ENCODE results near the gene TBC1D14.

TBC1D14 gene

DNA sequence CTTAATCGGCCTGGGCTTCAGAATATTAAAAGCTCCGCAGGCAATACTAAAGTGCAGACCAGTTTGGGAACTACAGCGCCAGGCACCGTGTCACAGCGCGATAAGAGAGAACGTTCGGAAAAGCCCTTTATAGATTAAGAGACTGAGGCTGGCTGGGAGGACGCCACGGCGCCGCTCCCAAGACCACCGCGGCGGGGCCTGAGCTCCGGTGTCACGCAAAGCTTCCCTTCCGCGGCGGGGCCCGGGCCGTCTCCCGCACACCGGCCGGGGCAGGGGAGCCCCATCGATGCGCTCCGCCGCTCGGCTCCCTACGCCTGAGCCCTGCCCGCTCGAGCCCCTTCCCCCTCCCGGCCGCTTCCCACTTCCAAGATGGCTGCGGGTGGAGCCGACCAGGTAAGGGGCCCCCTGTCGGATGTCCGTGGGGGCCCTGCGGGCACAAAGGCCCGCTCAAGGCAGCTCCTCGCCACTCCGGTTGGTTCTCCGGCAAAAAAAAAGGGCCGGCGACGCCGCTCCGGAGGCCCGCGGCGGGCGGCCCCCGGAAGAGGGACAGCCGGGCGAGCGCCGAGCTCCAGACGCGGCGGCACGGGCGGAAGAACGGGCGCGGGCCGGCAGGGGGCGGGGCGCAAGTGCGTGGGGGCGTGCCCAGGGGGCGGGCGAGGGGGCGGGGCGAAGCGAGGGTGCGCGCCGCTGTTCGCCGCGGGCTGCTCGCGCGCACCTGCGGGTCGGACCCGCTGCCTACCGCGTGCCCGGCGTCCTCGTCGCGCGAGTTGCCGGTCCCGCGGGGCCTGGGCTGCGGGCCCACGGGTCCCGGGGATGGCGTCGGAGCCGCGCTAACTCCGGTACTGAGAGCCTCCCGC, at the start of gene TBC1D14:
TSS of gene TBC1D14 (plus strand) at position 714 of the 857 bp plus-strand sequence. CDS start 13,564 bp downstream, outside the sequence.
- Histone ChIP-seq H3K27me3 (ENCODE audit: insufficient read depth, low read length) (no peaks in the 10 kb centered on the region), H3K4me1 (ENCODE audit: insufficient read depth, low read length) (peaks cover 23% of the 10 kb centered on the region), H3K36me3 (ENCODE audit: insufficient read depth, low read length) (no peaks in the 10 kb centered on the region), H2AFZ (ENCODE audit: low read depth, low read length) (peak within 1 kb of the TSS; percentile 57), H3K4me3 (ENCODE audit: low read length) (peak within 1 kb of the TSS; percentile 86), H3K9me3 (ENCODE audit: low read length) (no peaks in the 10 kb centered on the region)

GRCh38 chr4:6868386-6868785, 41.2 kb upstream of the TBC1D14 start:
- Histone ChIP-seq H3K4me1 (ENCODE audit: insufficient read depth, low read length) (peaks cover 2% of the 10 kb centered on the region), H2AFZ (ENCODE audit: low read depth, low read length) (no peak overlapping the region), H3K27me3 (ENCODE audit: insufficient read depth, low read length) (no peaks in the 10 kb centered on the region), H3K36me3 (ENCODE audit: insufficient read depth, low read length) (peaks cover 58% of the 10 kb centered on the region), H3K9me3 (ENCODE audit: low read length) (peaks cover 2% of the 10 kb centered on the region), H3K4me3 (ENCODE audit: low read length) (no peak overlapping the region)

- Histone ChIP-seq H3K9me3 (ENCODE audit: low read length) (peaks cover 2% of the 10 kb centered on the region), H3K36me3 (ENCODE audit: insufficient read depth, low read length) (peaks cover 59% of the 10 kb centered on the region), H3K27me3 (ENCODE audit: insufficient read depth, low read length) (no peaks in the 10 kb centered on the region), H3K4me3 (ENCODE audit: low read length) (no peak overlapping the region), H2AFZ (ENCODE audit: low read depth, low read length) (no peak overlapping the region), H3K4me1 (ENCODE audit: insufficient read depth, low read length) (peaks cover 2% of the 10 kb centered on the region)
Observed at GRCh38 chr4:6869944-6870343, 39.7 kb upstream of the TBC1D14 start.

GRCh38 chr4:6873291-6873690, 36.3 kb upstream of the TBC1D14 start:
- H3K27me3 ChIP-seq (ENCODE audit: insufficient read depth, low read length) = no peaks in the 10 kb centered on the region
- no peak overlapping the region for H3K4me3 ChIP-seq (ENCODE audit: low read length)

GRCh38 chr4:6873792-6874461, 35.7 kb upstream of the TBC1D14 start:
- Histone ChIP-seq H3K36me3 (ENCODE audit: insufficient read depth, low read length) (peaks cover 69% of the 10 kb centered on the region), H3K4me3 (ENCODE audit: low read length) (no peak overlapping the region), H3K27me3 (ENCODE audit: insufficient read depth, low read length) (no peaks in the 10 kb centered on the region), H3K4me1 (ENCODE audit: insufficient read depth, low read length) (no peaks in the 10 kb centered on the region), H3K9me3 (ENCODE audit: low read length) (no peaks in the 10 kb centered on the region), H2AFZ (ENCODE audit: low read depth, low read length) (no peak overlapping the region)

More at GRCh38 chr4:6873291-6873690, 36.3 kb upstream of the TBC1D14 start:
- H3K4me1 ChIP-seq (ENCODE audit: insufficient read depth, low read length) = no peaks in the 10 kb centered on the region
- H3K36me3 ChIP-seq (ENCODE audit: insufficient read depth, low read length) = peaks cover 63% of the 10 kb centered on the region
- no peak overlapping the region for H2AFZ ChIP-seq (ENCODE audit: low read depth, low read length)
- H3K9me3 ChIP-seq (ENCODE audit: low read length) = no peaks in the 10 kb centered on the region

- H3K36me3 ChIP-seq (ENCODE audit: insufficient read depth, low read length) = peaks cover 75% of the 10 kb centered on the region
- H3K27me3 ChIP-seq (ENCODE audit: insufficient read depth, low read length) = no peaks in the 10 kb centered on the region
- no peak overlapping the region for H2AFZ ChIP-seq (ENCODE audit: low read depth, low read length)
- H3K4me1 ChIP-seq (ENCODE audit: insufficient read depth, low read length) = no peaks in the 10 kb centered on the region
- no peaks in the 10 kb centered on the region for H3K9me3 ChIP-seq (ENCODE audit: low read length)
- H3K4me3 ChIP-seq (ENCODE audit: low read length) = no peak overlapping the region
Observed at GRCh38 chr4:6874981-6875380, 34.6 kb upstream of the TBC1D14 start.

GRCh38 chr4:6875431-6875831, 34.2 kb upstream of the TBC1D14 start:
- Histone ChIP-seq H3K4me1 (ENCODE audit: insufficient read depth, low read length) (no peaks in the 10 kb centered on the region), H2AFZ (ENCODE audit: low read depth, low read length) (no peak overlapping the region), H3K27me3 (ENCODE audit: insufficient read depth, low read length) (no peaks in the 10 kb centered on the region), H3K9me3 (ENCODE audit: low read length) (no peaks in the 10 kb centered on the region), H3K36me3 (ENCODE audit: insufficient read depth, low read length) (peaks cover 76% of the 10 kb centered on the region), H3K4me3 (ENCODE audit: low read length) (no peak overlapping the region)

DNA sequence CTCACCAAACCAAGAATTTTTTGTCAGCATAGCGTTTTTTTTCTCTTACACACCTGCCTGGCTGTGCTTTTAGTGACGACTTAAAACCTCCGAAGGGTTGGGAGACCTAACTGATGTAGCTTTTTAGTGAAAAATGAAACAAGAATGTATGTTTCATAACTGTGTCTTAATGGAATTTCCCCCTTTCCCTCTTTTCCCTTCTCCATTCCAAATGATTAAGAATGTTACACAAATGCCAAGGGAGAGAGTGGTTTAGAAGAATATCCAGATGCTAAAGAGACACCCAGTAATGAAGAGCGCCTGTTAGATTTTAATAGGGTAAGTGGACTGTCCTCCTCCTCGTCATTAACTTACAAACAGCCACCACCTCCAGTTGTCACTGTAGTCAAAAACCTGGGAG, 33.2 kb upstream of the TBC1D14 start:
- H3K27me3 ChIP-seq (ENCODE audit: insufficient read depth, low read length) = no peaks in the 10 kb centered on the region
- H3K4me1 ChIP-seq (ENCODE audit: insufficient read depth, low read length) = no peaks in the 10 kb centered on the region
- H3K4me3 ChIP-seq (ENCODE audit: low read length) = no peak overlapping the region
- peaks cover 85% of the 10 kb centered on the region for H3K36me3 ChIP-seq (ENCODE audit: insufficient read depth, low read length)
- H3K9me3 ChIP-seq (ENCODE audit: low read length) = no peaks in the 10 kb centered on the region
- no peak overlapping the region for H2AFZ ChIP-seq (ENCODE audit: low read depth, low read length)

- H2AFZ ChIP-seq (ENCODE audit: low read depth, low read length) = no peak overlapping the region
- H3K4me3 ChIP-seq (ENCODE audit: low read length) = no peak overlapping the region
- no peaks in the 10 kb centered on the region for H3K4me1 ChIP-seq (ENCODE audit: insufficient read depth, low read length)
- H3K27me3 ChIP-seq (ENCODE audit: insufficient read depth, low read length) = no peaks in the 10 kb centered on the region
- H3K36me3 ChIP-seq (ENCODE audit: insufficient read depth, low read length) = peaks cover 86% of the 10 kb centered on the region
- H3K9me3 ChIP-seq (ENCODE audit: low read length) = no peaks in the 10 kb centered on the region
Observed at GRCh38 chr4:6877067-6877466, 32.6 kb upstream of the TBC1D14 start.

DNA sequence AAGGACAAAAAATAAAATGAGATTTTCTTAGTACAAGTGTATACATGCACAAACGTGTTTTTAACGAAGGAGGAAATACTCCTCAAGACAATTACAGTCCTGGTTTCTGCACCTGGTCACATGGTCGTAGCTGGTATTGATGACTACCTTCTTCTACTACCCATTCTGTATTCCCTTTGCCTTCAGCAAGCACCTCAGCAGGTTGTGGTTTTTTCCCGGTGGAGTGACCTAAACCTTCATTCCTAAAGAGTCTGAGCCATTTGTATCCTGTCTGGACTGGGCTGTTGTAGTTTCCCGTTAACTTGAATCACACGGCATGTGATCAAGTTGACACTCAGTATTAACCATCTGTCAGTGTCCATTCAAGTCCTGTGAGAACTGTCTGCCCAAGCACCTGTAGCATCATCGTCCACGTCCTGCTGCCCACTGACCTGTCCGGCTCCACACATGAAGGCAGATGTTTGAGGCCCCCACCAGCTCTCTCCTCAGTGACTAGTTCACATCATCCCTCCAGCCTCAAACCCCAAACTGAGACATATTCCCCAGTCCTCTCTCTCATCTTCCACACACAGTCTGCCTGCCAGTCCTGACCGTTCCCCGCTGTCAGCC, 31.1 kb upstream of the TBC1D14 start:
- peaks cover 90% of the 10 kb centered on the region for H3K36me3 ChIP-seq (ENCODE audit: insufficient read depth, low read length)
- no peaks in the 10 kb centered on the region for H3K4me1 ChIP-seq (ENCODE audit: insufficient read depth, low read length)
- H3K4me3 ChIP-seq (ENCODE audit: low read length) = no peak overlapping the region

DNA sequence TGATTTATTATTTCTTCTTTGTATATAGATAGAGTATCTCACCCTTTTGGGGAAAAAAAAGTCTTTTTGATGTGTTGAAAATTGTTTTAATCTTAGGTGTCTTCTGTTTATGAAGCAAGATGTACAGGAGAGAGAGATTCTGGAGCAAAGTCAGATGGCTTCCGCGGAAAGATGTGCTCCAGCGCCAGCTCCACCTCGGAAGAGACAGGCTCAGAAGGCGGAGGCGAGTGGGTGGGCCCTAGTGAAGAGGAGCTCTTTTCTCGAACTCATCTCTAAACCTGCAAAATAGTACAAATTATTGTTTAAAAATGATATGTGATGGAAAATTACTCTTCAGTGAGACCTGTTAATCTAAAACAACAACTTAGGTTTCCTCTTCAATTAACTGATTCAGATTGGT, 28.9 kb upstream of the TBC1D14 start:
- H3K36me3 ChIP-seq (ENCODE audit: insufficient read depth, low read length) = peaks cover 76% of the 10 kb centered on the region
- H3K4me1 ChIP-seq (ENCODE audit: insufficient read depth, low read length) = no peaks in the 10 kb centered on the region
- no peaks in the 10 kb centered on the region for H3K27me3 ChIP-seq (ENCODE audit: insufficient read depth, low read length)
- no peak overlapping the region for H2AFZ ChIP-seq (ENCODE audit: low read depth, low read length)
- H3K9me3 ChIP-seq (ENCODE audit: low read length) = no peaks in the 10 kb centered on the region
- no peak overlapping the region for H3K4me3 ChIP-seq (ENCODE audit: low read length)

More for the DNA sequence above, 31.1 kb upstream of the TBC1D14 start:
- Histone ChIP-seq H3K9me3 (ENCODE audit: low read length) (no peaks in the 10 kb centered on the region), H2AFZ (ENCODE audit: low read depth, low read length) (no peak overlapping the region), H3K27me3 (ENCODE audit: insufficient read depth, low read length) (no peaks in the 10 kb centered on the region)

GRCh38 chr4:6881908-6882307, 27.7 kb upstream of the TBC1D14 start:
- peaks cover 65% of the 10 kb centered on the region for H3K36me3 ChIP-seq (ENCODE audit: insufficient read depth, low read length)

DNA sequence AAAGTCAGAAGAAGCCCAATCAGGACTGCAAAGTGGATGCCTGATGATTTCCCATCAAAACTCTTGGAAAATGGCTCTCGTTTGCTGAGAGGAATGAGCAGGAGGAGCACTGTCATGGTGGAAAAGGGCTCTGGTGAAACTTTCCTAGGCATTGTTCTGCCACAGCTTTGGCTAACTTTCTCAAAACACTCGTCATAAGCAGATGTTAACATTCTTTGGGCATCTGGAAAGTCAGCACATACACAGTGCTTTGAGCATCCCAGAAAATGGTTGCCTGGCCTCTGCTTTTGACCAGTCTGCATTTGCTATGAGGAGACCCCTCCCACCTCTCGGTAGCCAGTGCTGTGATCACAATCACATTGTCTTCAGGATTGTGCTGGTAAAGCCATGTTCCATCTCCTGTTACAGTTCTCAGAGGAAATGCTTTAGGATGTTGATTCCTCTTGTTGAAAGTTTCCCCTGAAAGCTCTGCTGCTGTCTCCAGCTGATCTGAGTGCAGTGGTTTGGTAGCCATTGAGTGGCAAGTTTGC, 25.2 kb upstream of the TBC1D14 start:
- H3K27me3 ChIP-seq (ENCODE audit: insufficient read depth, low read length) = no peaks in the 10 kb centered on the region
- H2AFZ ChIP-seq (ENCODE audit: low read depth, low read length) = no peak overlapping the region
- H3K4me3 ChIP-seq (ENCODE audit: low read length) = no peak overlapping the region
- H3K9me3 ChIP-seq (ENCODE audit: low read length) = no peaks in the 10 kb centered on the region
- peaks cover 10% of the 10 kb centered on the region for H3K4me1 ChIP-seq (ENCODE audit: insufficient read depth, low read length)
- H3K36me3 ChIP-seq (ENCODE audit: insufficient read depth, low read length) = peaks cover 43% of the 10 kb centered on the region

More at GRCh38 chr4:6881908-6882307, 27.7 kb upstream of the TBC1D14 start:
- Histone ChIP-seq H3K4me3 (ENCODE audit: low read length) (no peak overlapping the region), H3K9me3 (ENCODE audit: low read length) (no peaks in the 10 kb centered on the region), H3K27me3 (ENCODE audit: insufficient read depth, low read length) (no peaks in the 10 kb centered on the region), H3K4me1 (ENCODE audit: insufficient read depth, low read length) (no peaks in the 10 kb centered on the region), H2AFZ (ENCODE audit: low read depth, low read length) (no peak overlapping the region)

Data from neuron (in vitro differentiated cells).